DOHH2 (cell line): ENCODE results near the gene TMEM255B.

Experiments
- EZH2phosphoT487 ChIP-seq: fragments of 200-600 bp; sonication (generic); IDR thresholded peaks from 2 replicates; pipeline ENCODE4 v1.6.1; 2017; ENCODE audit warnings: borderline replicate concordance, mild to moderate bottlenecking, antibody characterized with exemption, low read length, moderate library complexity, mixed read lengths
- TF ChIP-seq, protein P1 (sequence below): fragments of 200-600 bp; sonication (generic); IDR thresholded peaks from one replicate; pipeline ENCODE4 v1.5.1; 2014; ENCODE audit warnings: antibody characterized with exemption, mild to moderate bottlenecking, low read depth, low read length; ENCODE audit not compliant: poor library complexity, severe bottlenecking

DNA sequence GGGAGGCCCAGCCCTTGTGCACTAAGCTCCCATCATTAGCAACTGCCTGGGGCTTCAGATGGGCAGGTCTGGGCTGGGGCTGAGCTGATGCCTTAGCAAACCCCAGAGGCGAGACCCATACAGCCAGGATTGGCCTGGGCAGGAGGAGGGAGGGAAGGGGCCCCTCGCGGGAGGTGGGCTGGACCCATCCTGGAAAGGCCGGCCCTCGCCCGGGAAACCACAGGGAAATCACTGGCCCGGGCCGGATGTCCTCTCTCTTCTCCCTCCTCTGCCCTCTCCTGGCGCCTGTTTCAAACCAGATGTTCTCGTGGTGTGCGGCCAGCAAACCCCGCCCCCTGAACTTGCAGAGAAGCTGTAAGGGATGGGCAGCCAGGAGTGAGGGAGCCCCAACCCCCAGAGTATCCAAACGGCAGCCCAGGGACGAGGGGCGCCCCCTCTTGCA is 43.1 kb downstream of the TMEM255B start:
- TF ChIP-seq, protein P1, sequence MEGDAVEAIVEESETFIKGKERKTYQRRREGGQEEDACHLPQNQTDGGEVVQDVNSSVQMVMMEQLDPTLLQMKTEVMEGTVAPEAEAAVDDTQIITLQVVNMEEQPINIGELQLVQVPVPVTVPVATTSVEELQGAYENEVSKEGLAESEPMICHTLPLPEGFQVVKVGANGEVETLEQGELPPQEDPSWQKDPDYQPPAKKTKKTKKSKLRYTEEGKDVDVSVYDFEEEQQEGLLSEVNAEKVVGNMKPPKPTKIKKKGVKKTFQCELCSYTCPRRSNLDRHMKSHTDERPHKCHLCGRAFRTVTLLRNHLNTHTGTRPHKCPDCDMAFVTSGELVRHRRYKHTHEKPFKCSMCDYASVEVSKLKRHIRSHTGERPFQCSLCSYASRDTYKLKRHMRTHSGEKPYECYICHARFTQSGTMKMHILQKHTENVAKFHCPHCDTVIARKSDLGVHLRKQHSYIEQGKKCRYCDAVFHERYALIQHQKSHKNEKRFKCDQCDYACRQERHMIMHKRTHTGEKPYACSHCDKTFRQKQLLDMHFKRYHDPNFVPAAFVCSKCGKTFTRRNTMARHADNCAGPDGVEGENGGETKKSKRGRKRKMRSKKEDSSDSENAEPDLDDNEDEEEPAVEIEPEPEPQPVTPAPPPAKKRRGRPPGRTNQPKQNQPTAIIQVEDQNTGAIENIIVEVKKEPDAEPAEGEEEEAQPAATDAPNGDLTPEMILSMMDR = no peak
- TF ChIP-seq EZH2phosphoT487 = no peak
